GM12873 (cell line): ENCODE data around the gene TMTC2.

Experiments used
- CTCF ChIP-seq: IDR thresholded peaks from 2 replicates; pipeline ENCODE4 v1.5.1; 2012; ENCODE audit warnings: low read depth, mild to moderate bottlenecking, moderate library complexity, low read length, control low read depth; ENCODE audit not compliant: insufficient read depth; ENCODE audit errors: missing control alignments

The TMTC2 gene

DNA sequence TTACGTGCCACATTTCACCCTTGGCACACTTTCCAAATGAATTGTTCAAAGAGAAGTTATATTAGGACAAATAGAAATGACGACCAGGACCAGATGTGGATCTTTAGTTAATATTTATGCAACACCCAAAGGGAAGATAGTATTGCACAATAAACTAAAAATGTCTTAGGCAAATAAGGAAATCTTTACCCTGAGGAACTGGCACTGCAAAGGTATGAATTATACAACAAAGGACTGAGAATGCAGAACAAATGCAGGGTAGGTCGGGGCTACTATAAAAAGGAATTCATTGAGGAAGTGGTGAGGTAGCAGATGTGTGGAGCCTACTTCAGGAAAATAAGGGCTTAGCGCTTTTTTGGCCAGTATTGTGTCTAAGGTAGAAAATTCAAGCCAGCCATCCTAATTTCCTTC lies 3.9 kb upstream of the TMTC2 start:
- no peak for TF ChIP-seq CTCF

GRCh38 chr12:82685790-82686167 lies 927 bp upstream of the TMTC2 start:
- TF ChIP-seq CTCF = peak; percentile 86

- no peak for TF ChIP-seq CTCF
Observed at GRCh38 chr12:82687021-82688011, 610 bp downstream of the TMTC2 start.

DNA sequence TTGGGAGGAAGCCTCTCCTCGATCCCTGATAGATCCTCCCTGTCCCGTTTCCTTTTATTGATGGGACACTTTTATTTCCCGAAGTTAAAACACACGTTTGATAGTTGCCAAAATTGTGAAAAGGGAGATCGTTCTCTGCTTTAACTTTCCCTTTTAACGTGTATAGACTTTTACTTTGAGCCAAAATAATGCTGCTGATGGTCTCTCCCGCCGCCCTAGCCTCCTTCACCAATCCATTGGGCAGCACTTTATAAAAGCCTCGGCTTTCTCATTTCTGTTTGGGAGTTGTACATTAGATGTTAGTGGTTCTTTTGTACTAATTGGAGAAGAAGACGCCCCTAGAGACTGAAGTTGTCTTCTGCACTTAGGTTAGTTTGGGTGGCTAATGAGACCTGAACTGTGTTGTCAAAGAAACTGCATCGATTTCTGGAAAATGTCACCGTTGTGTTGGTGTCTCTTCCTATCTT lies 1.4 kb downstream of the TMTC2 start:
- TF ChIP-seq CTCF = peak; percentile 40

- TF ChIP-seq CTCF = no peak
Observed at GRCh38 chr12:82688596-82688995, 1.9 kb downstream of the TMTC2 start.

DNA sequence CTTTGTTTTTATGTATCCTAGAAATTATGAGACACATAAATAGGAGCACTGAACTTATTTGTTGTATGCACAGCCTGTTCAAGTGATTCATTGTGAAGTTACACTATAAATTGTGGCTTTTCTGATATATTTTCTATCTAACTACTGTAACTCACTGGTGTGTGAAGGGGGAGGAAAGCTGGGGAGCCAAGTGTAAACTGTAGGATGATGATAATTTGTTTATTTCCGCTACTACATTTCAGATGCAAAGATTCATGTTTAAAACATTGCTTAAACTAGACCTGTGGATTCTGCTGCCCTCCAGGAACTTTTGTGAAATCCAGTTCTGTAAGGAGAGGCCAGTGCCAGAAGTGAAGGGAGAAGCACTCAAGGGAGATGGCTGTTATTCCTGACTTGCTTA lies 3.3 kb downstream of the TMTC2 start:
- TF ChIP-seq CTCF = no peak

DNA sequence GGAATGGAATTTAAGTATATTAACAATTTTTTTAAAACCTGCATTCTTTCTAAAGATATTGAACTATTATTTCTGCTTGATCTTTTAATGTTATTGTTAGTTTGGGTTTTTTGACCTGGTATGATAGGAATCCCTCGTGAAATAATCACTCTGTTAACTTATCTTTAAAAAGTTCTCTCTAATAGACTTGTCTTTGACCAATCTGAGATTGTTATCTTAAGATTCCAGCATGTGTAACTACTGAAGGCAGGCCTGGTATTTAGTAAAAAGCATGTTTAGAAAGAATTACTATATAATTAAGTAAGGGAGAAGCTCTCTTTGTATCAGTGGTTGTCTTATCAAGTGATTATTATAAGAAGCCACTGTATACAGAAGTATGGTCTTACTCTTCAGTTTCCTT lies 4.8 kb downstream of the TMTC2 start:
- TF ChIP-seq CTCF = no peak
